CD4-positive, alpha-beta T cell treated with Interleukin-4 for 4 hours (primary cell): ENCODE measurements around the gene BLOC1S3.
A peak's percentile ranks its signal among the peaks of the same experiment; 100 is the strongest.

ENCODE experiments used
- DNase-seq: peaks from one replicate; pipeline ENCODE4 v3.0.0-alpha.2; 2020

BLOC1S3 gene

DNA sequence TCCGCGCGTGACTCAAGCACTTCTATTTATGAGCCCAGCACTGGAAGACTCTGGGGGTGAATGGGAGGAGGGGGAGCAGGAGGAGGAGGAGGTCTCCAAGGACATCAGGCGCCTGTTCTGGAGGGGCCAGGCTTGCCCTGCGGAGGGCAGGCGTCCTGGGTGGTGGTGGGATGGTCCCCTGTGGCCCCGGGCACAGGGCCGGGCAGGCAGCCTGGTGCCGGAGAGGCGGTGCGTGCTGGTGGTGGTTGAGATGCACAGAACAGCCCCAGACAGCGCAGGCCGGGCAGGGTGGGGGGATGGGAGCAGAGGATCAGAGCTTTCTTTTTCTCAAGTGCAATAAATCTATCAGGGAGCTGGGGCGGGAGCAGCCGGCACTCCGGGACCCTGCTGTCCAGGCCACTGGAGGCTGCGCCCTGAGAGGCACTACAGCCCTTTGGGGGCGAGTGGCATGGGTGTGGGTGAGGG lies 31.8 kb upstream of the BLOC1S3 start:
- no peak for DNase-seq

GRCh38 chr19:45147835-45148676 lies 30.5 kb upstream of the BLOC1S3 start:
- DNase-seq, result no peak

DNA sequence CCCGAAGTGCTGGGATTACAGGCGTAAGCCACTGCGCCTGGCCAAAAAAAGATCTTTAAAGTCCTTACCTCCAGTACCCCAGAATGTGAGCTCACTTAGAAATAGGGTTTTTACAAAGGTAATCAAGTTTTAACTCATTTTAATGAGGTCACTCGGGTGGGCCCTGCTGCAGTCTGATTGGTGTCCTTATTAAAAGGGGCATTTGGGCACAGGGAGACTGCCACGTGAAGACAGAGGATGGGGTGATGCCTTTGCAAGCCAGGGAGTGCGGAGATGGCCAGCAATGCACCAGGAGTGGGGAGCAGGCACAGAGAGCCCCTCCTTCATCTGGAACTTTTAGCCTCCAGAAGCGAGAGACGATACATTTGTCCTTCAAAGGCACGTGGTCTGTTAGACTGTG lies 29.5 kb upstream of the BLOC1S3 start:
- DNase-seq, result no peak

- DNase-seq, result no peak
Observed at GRCh38 chr19:45150180-45150579, 28.4 kb upstream of the BLOC1S3 start.

DNA sequence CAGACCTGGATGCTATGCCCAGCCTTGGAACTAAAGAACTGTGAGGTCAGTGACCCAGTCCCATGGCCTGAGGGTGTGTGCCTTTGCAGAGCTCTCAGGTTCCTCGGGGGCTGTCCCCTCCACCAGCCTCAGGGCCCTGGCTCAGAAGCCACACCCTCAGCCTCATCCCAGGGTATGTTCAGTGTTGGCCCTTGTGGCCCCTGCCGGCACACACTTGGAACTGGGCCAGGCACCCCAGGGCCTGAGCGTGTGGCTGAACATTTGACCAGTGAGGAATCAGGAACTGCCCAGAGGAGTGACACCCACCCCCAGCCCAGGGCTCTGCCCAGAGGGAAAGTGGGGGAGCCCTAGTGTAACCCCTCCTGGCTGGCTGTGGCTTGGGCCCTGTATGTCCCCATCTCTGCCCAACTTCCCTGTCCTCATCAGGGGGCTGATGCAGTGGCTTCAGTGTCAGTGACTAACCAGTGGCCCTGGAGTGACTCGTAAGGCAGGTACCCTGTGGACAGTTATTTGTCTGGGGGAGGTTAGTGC lies 27.8 kb upstream of the BLOC1S3 start:
- no peak for DNase-seq

DNA sequence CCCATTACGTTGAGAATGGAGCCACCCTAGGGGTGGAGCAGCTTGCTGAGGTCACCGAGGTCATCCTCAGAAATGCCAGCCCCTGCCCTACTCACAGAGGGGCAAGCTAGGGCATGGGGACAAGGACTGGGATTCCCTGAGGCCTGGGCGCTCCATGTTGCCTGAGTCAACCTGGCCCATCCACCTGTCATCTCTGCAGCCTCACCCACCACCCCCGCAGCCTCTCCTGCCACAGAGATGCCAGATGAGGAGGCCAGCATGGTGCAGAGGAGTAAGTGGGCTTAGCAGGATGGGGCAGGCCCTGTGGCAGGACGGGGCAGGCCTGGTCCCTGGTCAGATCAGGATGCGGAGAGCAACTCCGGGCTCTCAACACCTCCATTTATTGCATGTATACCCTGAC lies 27.3 kb upstream of the BLOC1S3 start:
- DNase-seq, result no peak

GRCh38 chr19:45151821-45152503 lies 26.6 kb upstream of the BLOC1S3 start:
- DNase-seq, result no peak

- DNase-seq, result peak; percentile 35
Observed at GRCh38 chr19:45152504-45153338, 25.9 kb upstream of the BLOC1S3 start.

DNA sequence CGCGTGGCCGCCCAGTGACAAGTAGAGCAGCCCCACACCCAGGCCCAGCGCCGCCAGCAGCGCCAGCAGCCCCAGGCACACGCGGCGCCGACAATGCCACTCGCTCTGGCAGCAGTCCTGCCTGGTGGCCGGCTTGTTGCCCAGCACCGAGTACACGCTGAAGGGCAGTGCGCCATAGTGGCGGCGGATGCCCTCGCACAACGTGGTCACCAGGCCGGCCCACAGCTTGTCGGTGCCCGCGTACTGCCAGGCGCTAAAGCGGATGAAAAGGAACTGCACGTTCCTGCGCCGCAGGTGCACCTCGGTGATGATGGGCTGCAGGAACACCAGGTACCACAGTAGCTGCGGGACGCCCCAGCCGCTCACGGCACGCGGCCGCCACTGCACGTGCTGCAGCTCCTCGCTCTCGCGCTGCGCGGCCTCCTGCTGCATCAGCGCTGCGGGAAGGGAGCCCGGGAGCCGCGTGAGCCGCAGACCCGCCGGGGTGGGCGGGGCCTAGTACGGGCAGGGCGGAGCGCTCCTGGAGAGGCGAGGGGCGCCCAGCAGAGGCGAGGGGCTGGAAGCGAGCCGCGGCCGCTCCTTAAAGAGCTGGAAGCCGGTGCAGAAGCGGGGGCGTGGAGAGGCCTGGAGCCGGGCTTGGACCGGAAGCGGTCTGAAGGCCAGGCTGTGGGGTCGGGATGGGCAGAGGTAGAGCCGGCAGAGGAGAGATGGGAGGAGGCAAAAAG lies 25.1 kb upstream of the BLOC1S3 start:
- no peak for DNase-seq

DNA sequence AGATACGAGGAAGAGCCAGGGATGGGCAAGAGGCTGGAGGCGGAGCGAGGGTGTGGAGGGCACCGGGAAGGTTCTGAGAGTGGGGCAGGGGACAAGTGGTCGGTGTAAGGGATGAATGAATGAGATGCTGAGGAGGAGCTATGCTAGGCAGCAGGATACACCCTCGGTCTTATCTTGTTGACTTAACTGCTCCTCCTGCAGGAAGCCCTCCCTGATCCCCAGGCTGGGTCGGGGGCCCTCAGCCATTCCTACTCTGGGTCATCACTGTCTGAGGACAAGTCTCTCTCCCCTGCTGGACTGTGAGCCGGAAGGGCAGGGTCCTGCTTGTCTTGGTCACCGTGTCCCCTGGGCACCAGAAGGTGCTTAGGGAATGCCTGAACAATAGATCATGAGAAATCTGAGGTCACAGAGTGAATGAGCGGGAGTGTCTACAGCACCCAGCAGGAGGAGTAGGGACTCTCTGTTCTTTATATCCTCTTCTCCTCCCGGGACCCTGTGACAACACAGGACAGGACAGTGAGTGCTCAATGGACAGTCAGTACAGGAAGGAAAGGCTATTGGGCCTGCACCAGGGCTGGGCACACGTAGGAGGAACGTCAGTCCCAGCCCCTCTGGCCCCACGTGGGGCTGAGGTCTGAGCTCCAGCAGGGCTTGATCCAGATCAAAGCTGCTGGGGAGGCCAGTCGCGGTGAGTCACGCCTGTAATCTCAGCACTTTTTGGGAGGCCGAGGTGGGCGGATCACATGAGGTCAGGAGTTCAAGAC lies 24.3 kb upstream of the BLOC1S3 start:
- no peak for DNase-seq

DNA sequence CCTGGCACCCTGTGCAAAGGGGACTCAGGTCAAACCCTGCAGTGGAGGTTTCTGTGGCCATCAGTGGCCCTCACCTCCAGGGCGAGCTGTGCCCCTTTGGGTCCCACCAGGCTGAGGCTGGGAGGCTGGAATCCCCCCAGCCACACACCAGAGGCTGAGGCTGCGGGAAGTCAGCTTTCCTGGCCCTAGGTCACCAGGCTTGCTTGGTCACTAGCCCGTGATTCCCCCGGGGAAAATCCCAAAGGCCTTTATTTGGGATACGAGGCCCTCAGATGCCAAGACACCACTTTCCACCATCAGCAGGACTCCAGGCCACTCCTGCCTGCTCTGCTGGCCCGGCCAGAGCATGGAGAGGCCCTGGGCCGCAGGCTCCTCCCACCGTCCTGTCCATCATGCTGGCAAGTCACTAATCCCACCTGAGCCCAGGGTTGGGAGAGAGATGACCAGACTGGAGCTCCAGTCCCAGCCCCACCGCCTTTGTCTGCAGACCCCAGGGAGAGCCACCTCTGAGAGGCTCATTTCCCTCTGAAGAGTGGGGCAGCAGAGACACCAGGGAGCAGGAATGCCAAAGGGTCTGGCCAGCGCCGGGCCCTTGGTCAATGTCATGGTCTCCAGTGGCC lies 22.5 kb upstream of the BLOC1S3 start:
- DNase-seq, result no peak

GRCh38 chr19:45156751-45157150 lies 21.8 kb upstream of the BLOC1S3 start:
- no peak for DNase-seq

DNA sequence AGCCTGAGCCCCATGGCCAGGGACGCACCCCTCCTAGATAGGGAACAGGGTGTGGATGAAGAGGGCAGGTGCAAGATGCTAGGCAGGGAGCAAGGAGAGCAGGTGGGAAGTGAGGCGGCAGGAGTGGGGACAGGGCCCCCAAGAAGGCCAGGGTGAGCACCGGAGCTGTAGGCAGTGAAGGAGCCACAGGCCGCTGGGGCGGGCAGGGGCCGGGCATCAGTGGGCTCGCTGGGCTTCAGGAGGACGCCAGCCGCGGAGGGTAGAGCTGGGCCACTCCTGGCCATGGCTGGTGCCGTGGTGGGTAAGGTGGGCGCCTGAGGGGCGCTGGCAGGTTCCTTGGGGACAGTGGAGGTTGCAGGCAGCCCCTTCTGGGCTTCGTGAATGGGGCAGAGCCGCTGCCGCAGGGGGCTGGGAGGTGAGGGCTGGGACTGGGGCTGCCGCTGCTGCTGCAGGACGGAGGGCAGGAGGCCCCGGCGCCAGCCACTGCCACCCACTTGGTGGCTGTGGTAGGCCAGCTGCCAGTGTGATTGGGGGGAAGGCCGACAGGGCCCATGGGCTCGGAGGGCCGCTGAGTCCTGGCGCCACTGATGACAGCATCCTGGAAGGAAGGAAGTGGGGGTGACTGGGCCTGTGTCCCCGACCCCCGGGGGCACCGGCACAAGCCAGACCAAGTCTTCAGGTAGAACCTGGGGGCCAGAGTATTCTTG lies 19.9 kb upstream of the BLOC1S3 start:
- no peak for DNase-seq

- no peak for DNase-seq
Observed at GRCh38 chr19:45159210-45159970, 19.2 kb upstream of the BLOC1S3 start.

GRCh38 chr19:45159971-45160324 lies 18.6 kb upstream of the BLOC1S3 start:
- DNase-seq, result no peak

DNA sequence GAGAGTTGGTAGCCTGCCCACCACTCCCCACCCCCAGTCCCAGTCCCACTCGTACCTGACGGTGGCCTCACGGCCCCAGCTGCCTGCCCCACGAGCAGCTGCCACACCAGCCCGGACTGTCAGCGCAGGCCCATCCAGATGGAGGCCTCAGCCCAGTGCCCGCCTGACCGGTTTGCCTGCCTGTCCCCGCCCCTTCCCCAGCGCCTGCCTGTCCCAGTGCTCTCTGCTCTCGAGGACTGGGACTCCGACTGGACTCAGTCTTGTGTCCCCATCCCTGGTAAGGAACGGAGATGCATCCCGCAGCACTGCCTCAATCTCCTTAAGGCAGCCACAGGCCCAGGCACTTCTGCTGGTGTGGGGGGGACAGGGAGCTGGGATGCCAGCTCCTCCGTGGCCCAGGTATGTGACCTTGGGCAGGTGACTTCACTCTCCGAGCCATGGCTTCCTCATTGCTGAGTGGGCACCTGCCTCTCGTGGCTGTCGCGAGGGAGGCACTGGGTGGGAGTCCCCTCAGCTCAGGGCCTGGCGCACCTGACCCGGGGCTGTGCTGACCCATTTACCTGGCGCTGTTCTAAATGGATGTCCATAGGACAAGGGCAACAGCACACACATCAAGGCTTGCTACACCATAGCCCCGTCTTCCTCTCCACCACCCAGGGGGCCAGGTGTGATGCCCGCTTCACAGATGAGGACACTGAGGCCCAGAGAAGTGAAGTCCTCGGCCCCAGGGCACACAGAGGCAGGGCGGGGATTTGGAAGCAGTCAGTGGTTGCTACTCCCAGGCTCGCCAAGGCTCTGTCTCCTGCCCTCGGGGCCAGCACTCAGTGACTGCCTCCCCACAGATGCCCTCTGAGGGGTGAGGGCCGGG lies 17.5 kb upstream of the BLOC1S3 start, which contains the start of gene NKPD1:
Gene NKPD1, minus strand, starts transcription at position 113 of the 868 bp plus-strand sequence. CDS start 832 bp downstream, outside the sequence.
- no peak for DNase-seq

DNA sequence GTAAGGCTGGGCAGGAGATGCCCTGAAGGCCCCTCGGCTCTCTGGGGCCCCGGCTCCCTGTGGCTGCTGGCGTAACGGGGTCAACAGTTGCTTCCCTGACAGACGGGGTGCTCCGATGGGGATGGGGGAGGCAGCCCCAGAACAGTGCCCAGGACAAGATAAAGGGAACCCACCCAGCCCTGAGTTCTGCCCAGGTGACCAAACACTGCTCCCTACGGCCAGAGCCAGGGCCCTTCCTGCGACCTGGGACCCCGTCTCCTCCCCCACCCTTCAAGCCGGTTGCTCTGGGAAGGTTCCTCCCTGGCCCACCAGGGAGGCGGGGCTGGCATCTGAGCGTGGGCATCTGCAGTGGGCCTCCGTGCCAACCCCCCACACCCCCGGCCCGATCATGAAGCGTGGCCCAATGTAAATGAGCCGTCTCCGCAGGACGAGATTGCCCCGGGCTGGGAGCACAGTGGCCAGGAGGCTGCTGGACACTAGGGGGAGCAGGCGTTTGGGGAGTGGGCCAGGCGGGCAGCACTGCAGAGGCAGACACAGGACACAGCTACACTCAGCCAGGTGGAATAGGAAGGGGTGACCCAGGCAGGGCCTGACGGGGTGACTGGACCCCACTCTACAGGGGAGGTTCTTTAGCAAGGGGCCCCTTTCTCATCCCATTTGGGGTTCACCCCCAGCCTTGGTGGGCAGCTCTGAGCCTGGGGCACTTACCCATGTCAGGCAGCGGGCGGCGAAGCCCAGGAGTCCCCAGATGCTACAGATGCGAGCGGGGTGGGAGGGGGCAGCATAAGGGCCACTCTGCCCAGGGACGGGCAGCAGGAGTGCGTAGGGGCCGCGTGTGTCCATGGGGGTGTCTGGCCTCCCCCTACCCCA lies 16.6 kb upstream of the BLOC1S3 start:
- DNase-seq, result no peak
